ENCODE results near the gene KLKB1.

DNA sequence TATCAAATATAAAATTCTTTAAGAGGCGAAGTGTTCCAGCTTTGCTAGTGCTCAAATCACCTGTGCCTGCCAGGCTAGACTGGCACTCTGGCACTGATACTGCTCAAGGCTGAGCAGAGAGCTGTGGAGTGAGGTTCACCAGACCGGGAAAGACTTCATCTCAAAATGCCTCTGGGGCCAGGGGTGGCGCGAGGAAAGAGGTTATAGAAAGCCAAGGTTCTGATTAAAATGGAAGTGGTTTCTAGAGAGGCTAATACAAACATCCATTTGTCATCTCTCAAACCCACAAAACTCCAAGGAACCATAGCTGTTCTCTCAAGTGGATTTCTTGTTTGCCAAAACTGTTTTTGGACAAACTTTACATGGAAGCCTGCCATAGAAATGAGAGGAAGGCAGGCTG lies 80.2 kb downstream of the KLKB1 start:
- TF ChIP-seq CTCF (IDR thresholded peaks at IDR 0.05; ENCODE audit: insufficient read depth, low read depth, low read length) (no peak), EZH2 (IDR thresholded peaks at IDR 0.05; ENCODE audit: insufficient read depth, low read length) (no peak)

All from astrocyte (in vitro differentiated cells and primary cell).